Fibroblast of pulmonary artery (primary cell): ENCODE measurements around the gene ARSB.

Experiments
- DNase-seq: peaks from one replicate; pipeline ENCODE4 v3.0.0-alpha.2; 2010; ENCODE audit warnings: low read depth
- H3K4me3 ChIP-seq: replicated peaks from 2 replicates; pipeline ENCODE4 v1.5.1; 2011; ENCODE audit warnings: low read depth, mild to moderate bottlenecking, control low read depth, low read length, moderate library complexity
- TF ChIP-seq, protein P1 (sequence below): IDR thresholded peaks from 2 replicates; pipeline ENCODE4 v1.5.1; 2011; ENCODE audit warnings: mild to moderate bottlenecking, control low read depth, low read length, inconsistent platforms; ENCODE audit errors: missing control alignments

ARSB gene

DNA sequence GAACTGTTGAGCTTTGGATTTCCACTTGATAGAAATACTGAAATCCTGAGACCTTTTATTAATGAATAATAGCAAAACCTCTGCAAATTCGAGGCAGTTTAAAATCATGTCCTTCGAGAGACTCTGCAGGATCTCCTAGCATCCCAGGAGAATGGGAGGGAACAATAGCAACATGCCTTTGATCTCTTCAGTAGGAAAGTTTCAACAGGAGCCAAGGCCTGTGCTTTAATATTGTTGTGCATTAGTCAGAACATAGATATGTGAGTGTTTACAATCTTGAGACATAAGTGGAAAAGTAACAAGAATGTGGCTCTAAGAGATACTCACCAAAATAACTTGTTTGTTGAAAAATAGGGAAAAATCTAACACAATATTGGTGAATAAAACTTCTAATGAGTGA is 253.2 kb downstream of the ARSB start:
- TF ChIP-seq, protein P1, sequence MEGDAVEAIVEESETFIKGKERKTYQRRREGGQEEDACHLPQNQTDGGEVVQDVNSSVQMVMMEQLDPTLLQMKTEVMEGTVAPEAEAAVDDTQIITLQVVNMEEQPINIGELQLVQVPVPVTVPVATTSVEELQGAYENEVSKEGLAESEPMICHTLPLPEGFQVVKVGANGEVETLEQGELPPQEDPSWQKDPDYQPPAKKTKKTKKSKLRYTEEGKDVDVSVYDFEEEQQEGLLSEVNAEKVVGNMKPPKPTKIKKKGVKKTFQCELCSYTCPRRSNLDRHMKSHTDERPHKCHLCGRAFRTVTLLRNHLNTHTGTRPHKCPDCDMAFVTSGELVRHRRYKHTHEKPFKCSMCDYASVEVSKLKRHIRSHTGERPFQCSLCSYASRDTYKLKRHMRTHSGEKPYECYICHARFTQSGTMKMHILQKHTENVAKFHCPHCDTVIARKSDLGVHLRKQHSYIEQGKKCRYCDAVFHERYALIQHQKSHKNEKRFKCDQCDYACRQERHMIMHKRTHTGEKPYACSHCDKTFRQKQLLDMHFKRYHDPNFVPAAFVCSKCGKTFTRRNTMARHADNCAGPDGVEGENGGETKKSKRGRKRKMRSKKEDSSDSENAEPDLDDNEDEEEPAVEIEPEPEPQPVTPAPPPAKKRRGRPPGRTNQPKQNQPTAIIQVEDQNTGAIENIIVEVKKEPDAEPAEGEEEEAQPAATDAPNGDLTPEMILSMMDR = no peak
- DNase-seq = peak; percentile 72

DNA sequence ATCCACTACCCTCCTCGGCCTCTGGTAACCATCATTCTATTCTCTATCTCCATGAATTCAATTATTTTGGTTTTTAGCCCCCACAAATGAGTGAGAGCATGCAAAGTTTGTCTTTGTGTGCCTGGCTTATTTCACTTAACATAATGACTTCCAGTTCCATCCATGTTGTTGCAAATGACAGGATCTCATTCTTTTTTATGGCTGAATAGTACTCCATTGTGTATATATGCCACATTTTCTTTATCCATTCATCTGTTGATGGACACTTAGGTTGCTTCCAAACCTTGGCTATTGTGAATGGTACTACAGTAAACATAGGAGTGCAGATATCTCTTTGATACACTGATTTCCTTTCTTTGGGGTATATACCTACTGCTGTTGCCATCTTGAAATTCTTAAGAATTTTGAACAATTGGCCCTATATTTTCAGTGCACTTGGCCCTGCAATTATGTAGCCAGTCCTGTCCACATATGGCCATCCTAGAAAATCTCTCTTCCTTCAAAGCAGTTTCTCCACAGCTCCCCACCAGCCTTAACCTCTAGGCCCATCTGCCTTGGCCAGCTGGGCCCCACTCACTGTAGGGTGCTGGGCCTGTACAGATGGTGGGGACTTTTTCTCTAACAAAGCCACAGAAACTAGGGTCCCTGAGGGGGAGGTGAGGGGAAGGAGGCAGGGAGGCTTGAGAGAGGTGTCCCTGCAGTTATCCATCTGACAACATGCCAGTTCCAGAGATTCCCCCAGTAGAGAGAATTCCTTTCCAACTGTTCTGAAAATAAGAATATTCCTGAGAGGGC is 254.6 kb downstream of the ARSB start:
- no peak overlapping the region for H3K4me3 ChIP-seq
- TF ChIP-seq, protein P1 = no peak
- DNase-seq = no peak

More for the DNA sequence above, 253.2 kb downstream of the ARSB start:
- H3K4me3 ChIP-seq = no peak overlapping the region

DNA sequence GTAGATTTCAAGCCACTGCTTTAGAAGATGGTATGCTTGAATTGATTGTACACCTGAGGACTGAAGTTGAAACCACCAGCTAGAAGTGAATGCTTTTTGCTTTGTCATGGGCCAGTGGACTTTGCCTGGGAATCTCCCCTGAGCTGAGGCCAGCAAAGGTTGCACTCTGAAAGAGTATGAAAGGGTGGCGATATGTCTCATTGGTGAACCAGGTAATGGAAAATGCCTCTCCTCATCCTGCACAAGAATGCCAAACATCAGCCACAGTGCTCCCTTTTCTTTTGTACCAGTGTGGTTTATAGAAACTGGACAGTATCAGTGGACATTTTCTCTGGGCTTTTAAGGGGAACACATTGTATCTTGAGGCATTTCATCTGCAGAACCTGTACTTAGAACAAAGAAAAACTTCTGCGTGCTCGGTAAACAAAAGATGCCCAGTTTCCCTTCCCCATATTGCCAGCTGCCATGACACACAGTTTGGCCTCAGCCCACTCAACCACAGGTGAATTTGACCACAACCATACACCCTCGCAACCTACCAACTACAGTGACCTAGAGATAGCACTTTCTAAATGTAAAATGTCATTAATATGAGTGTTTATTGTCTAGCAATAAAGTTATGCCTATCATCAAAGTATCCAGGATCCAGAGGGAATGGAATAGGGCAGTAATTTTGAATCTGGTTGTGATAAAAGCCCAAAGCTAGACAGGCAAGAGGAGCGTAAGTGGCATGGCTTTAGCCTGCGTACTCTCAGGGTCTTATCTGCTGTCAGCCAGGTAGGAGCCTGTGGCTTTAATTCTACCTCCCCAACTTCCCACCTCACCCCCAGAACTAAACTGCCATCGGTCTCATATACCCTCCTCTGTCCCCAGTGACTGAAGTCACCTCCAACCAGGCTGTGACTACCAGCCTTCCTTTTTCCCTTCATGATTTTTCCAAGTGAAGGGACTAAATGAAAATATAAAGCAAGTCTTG is 257.0 kb downstream of the ARSB start:
- no peak overlapping the region for H3K4me3 ChIP-seq
- TF ChIP-seq, protein P1 = no peak
- DNase-seq = no peak
